ENCODE measurements around the gene PILRA.

DNA sequence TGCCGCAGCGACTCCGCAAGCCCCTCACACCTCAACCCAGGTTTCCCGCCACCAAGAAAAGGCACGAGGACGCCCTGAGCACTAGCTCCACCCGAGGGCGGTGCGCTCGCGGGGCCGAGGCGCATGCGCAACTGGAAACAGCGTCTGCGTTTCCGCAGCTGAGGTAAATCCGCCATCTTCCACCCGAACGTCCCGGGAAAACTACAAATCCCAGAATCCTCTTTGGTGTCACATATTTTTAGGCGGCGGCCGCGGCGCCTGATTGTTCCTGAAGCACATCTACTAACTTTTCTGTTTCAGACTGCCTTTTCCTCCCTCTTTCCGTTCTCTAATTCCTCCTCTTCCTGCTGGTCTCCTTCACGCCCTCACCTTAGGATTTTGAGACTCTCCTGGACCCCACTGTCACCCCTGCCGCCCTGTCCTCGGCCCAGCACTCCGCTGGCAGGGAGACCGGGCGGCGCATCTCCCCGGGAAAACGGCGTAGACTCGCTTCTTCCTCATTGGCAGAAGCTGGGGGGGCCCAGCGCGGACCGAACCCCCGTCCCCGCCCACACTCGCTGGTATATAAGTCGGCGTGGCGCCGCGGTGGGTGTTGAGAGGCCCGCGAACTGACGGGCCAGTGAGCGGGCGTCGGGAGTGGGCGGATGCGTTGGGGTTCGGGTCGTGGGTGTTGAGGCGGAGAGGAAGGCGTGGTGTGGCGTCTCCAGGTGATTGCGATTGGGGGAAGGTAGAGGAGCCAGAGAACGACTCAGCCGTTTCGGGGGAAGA is 55.1 kb downstream of the PILRA start, which contains the start of gene ZCWPW1:
- TF ChIP-seq, protein P1, sequence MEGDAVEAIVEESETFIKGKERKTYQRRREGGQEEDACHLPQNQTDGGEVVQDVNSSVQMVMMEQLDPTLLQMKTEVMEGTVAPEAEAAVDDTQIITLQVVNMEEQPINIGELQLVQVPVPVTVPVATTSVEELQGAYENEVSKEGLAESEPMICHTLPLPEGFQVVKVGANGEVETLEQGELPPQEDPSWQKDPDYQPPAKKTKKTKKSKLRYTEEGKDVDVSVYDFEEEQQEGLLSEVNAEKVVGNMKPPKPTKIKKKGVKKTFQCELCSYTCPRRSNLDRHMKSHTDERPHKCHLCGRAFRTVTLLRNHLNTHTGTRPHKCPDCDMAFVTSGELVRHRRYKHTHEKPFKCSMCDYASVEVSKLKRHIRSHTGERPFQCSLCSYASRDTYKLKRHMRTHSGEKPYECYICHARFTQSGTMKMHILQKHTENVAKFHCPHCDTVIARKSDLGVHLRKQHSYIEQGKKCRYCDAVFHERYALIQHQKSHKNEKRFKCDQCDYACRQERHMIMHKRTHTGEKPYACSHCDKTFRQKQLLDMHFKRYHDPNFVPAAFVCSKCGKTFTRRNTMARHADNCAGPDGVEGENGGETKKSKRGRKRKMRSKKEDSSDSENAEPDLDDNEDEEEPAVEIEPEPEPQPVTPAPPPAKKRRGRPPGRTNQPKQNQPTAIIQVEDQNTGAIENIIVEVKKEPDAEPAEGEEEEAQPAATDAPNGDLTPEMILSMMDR (IDR thresholded peaks at IDR 0.05), result peak in 1 of 5 experiments; percentile 11
- TF ChIP-seq POLR2A (IDR thresholded peaks at IDR 0.05), result peak; percentile 96 to 100
- TF ChIP-seq EP300 (IDR thresholded peaks at IDR 0.05), result peak; percentile 89 to 100

Measured in tibial nerve (tissue), 4 donors.